Measurements from ENCODE around the gene DCC.

GRCh38 chr18:52815651-52816050, 475.7 kb downstream of the DCC start:
- no peak for TF ChIP-seq CTCF (conservative IDR thresholded peaks at IDR 0.05; ENCODE audit: low read depth, low read length)
- TF ChIP-seq EZH2phosphoT487 (IDR thresholded peaks at IDR 0.05; ENCODE audit: borderline replicate concordance, low read length): no peak

All from PC-3 (cell line).